SH-SY5Y (cell line): ENCODE results near the gene HIRA.

Experiments used
- GATA2 ChIP-seq: IDR thresholded peaks from 2 replicates; pipeline ENCODE4 v1.6.1; 2011; ENCODE audit warnings: mild to moderate bottlenecking, low read depth, low read length
- GATA3 ChIP-seq: IDR thresholded peaks from 2 replicates; pipeline ENCODE4 v1.6.1; 2011; ENCODE audit warnings: low read depth, mild to moderate bottlenecking, low read length, moderate library complexity

GRCh38 chr22:19469421-19469820, 37.9 kb upstream of the HIRA start:
- TF ChIP-seq GATA2: no peak
- TF ChIP-seq GATA3: no peak
